DMS79 treated with DMSO at 0.1 percent for 48 hours (cell line): ENCODE measurements around the gene SIX6.

ENCODE experiments used
- DNase-seq: peaks from one replicate; lab custom pipeline; 2025; lab: John Stamatoyannopoulos, UW

The SIX6 gene

GRCh38 chr14:60514378-60514740, 5.4 kb downstream of the SIX6 start:
- peak; percentile 87 for DNase-seq

GRCh38 chr14:60514741-60515491, 6.0 kb downstream of the SIX6 start:
- peak; percentile 87 for DNase-seq

GRCh38 chr14:60515511-60516289, 6.8 kb downstream of the SIX6 start:
- DNase-seq, result no peak

- no peak for DNase-seq
These were observed 23.5 kb downstream of the SIX6 start for GRCh38 chr14:60532442-60532841.

- no peak for DNase-seq
These were observed 28.7 kb downstream of the SIX6 start for GRCh38 chr14:60537663-60538062.

GRCh38 chr14:60544659-60545058, 35.7 kb downstream of the SIX6 start:
- no peak for DNase-seq

GRCh38 chr14:60553808-60554207, 44.9 kb downstream of the SIX6 start:
- no peak for DNase-seq

GRCh38 chr14:60561845-60562746, 53.1 kb downstream of the SIX6 start:
- DNase-seq, result peak; percentile 94
